NB4 (cell line): ENCODE data around the gene OR2A2.

Experiments used
- DNase-seq: peaks from one replicate; pipeline ENCODE4 v3.0.0; 2010; ENCODE audit warnings: low read depth
- H3K4me3 ChIP-seq: one replicate; pipeline ENCODE4 v1.5.1; 2011; ENCODE audit warnings: mild to moderate bottlenecking, low read depth, low read length, moderate library complexity
- MAX ChIP-seq: IDR thresholded peaks from 2 replicates; pipeline ENCODE4 v1.6.1; 2011; ENCODE audit warnings: low read depth, low read length
- MYC ChIP-seq: IDR thresholded peaks from 2 replicates; pipeline ENCODE4 v1.6.1; 2011; ENCODE audit warnings: low read depth, low read length
- POLR2A ChIP-seq: IDR thresholded peaks from 2 replicates; pipeline ENCODE4 v1.6.1; 2011; ENCODE audit warnings: mild to moderate bottlenecking; ENCODE audit not compliant: insufficient read length; ENCODE audit errors: extremely low read depth
- TF ChIP-seq, protein P1 (sequence below): IDR thresholded peaks from one replicate; pipeline ENCODE4 v1.5.1; 2012; ENCODE audit warnings: low read depth, low read length

Gene OR2A2

GRCh38 chr7:144105211-144105610 lies 4.2 kb upstream of the OR2A2 start:
- H3K4me3 ChIP-seq, result no peak overlapping the region
- TF ChIP-seq POLR2A (no peak), MAX (no peak), MYC (no peak)
- TF ChIP-seq, protein P1, sequence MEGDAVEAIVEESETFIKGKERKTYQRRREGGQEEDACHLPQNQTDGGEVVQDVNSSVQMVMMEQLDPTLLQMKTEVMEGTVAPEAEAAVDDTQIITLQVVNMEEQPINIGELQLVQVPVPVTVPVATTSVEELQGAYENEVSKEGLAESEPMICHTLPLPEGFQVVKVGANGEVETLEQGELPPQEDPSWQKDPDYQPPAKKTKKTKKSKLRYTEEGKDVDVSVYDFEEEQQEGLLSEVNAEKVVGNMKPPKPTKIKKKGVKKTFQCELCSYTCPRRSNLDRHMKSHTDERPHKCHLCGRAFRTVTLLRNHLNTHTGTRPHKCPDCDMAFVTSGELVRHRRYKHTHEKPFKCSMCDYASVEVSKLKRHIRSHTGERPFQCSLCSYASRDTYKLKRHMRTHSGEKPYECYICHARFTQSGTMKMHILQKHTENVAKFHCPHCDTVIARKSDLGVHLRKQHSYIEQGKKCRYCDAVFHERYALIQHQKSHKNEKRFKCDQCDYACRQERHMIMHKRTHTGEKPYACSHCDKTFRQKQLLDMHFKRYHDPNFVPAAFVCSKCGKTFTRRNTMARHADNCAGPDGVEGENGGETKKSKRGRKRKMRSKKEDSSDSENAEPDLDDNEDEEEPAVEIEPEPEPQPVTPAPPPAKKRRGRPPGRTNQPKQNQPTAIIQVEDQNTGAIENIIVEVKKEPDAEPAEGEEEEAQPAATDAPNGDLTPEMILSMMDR, result no peak
- no peak for DNase-seq

GRCh38 chr7:144110272-144110671 lies 889 bp downstream of the OR2A2 start:
- TF ChIP-seq POLR2A (no peak), MYC (no peak), MAX (no peak)
- TF ChIP-seq, protein P1, result no peak
- no peak for DNase-seq

DNA sequence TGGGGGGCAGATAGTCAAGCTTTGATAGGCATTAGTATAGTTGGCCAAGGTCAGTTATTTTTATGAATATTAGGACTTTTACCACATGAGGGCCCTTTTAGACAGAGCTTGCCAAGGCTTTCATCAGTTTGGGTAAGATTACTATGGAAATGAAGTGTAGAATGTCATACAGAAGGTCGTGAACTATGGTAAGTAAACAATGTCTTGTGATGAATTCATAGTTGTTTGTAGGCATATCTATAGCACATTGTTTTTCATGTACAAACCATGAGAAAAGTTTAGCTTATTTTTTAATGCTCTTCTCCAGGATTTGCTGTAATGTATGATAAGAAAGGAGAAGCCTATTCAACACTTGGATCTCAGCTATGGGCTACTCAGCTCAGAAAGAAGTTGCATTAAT lies 4.3 kb downstream of the OR2A2 start:
- no peak for TF ChIP-seq POLR2A
- TF ChIP-seq, protein P1, result no peak
- no peak for TF ChIP-seq MAX
- TF ChIP-seq MYC, result no peak
- DNase-seq, result no peak
- H3K4me3 ChIP-seq, result no peak overlapping the region

More at GRCh38 chr7:144110272-144110671, 889 bp downstream of the OR2A2 start:
- H3K4me3 ChIP-seq, result no peak overlapping the region

DNA sequence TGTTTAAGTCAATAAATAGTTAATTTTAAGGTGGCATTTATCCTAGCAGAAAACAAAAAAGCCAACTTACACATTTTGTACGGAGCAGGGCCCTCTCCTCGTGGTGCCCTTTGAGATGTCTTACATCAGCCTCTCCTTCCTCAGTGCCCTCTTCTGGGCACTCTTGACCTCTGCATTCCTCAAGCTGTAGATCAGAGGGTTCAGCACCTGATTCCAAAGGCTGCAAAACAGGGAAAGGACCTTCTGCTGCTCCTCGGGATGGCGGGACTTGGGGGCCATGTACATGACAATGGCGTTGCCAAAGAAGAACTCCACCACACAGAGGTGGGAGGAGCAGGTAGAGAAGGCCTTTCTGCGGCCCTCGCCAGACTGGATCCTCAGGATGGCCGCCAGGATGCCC lies 9.0 kb downstream of the OR2A2 start:
- TF ChIP-seq, protein P1, result no peak
- TF ChIP-seq POLR2A (no peak), MYC (no peak), MAX (no peak)
- DNase-seq, result no peak
- no peak overlapping the region for H3K4me3 ChIP-seq

- TF ChIP-seq, protein P1, result no peak
- no peak for TF ChIP-seq POLR2A
- TF ChIP-seq MAX, result no peak
- H3K4me3 ChIP-seq, result no peak within 1 kb of the TSS
- DNase-seq, result no peak
Observed at GRCh38 chr7:144122876-144123275, 13.5 kb downstream of the OR2A2 start, which contains the start of gene OR2A14. Gene OR2A14, plus strand, starts transcription at chr7:144123176. Its CDS starts 5,937 bp downstream, at chr7:144129113.
